Spleen (tissue), 11 donors: ENCODE measurements around the gene KIF5A. TPM values are rescaled to one million over a fixed set of nuclear protein-coding genes. Genes with fewer than 3 reads are reported as not detected.

Source experiments
- DNase-seq: peaks from one replicate; pipeline ENCODE4 v3.0.0-alpha.2; 2020
- H3K27ac ChIP-seq, 8 donors: fragments of 200-600 bp; sonication (generic) in 7 of 8; 1 replicate in 4 of 8; 2 replicates in 4 of 8; pipeline versions ENCODE4 v1.5.0 to v1.8.0; 2016 to 2021; ENCODE audit warnings: inconsistent platforms in 4 of 8, mild to moderate bottlenecking in 4 of 8, moderate library complexity in 1 of 8
- H3K27me3 ChIP-seq, 7 donors: fragments of 200-600 bp; sonication (generic) in 6 of 7; replicated peaks in 1 of 7; 1 replicate in 4 of 7; 2 replicates in 3 of 7; pipeline versions ENCODE4 v1.5.0 to v1.8.0; 2016 to 2021; ENCODE audit warnings: inconsistent platforms in 3 of 7, mild to moderate bottlenecking in 1 of 7
- H3K36me3 ChIP-seq, 6 donors: fragments of 200-600 bp; sonication (generic) in 5 of 6; 1 replicate in 4 of 6; 2 replicates in 2 of 6; pipeline versions ENCODE4 v1.5.0 to v1.8.0; 2016 to 2021; ENCODE audit warnings: inconsistent platforms in 2 of 6
- H3K4me1 ChIP-seq, 6 donors: fragments of 200-600 bp; sonication (generic) in 5 of 6; 1 replicate in 3 of 6; 2 replicates in 3 of 6; pipeline versions ENCODE4 v1.5.0 to v1.8.0; 2016 to 2021; ENCODE audit warnings: inconsistent platforms in 3 of 6
- H3K4me3 ChIP-seq, 8 donors: fragments of 200-600 bp; sonication (generic) in 7 of 8; 1 replicate in 4 of 8; 2 replicates in 4 of 8; pipeline versions ENCODE4 v1.5.0 to v1.8.0; 2016 to 2021; ENCODE audit warnings: inconsistent platforms in 4 of 8, mild to moderate bottlenecking in 4 of 8, moderate library complexity in 2 of 8
- H3K9me3 ChIP-seq, 8 donors: fragments of 200-600 bp; sonication (generic) in 7 of 8; 1 replicate in 4 of 8; 2 replicates in 4 of 8; pipeline versions ENCODE4 v1.5.0 to v1.8.0; 2016 to 2021; ENCODE audit warnings: inconsistent platforms in 4 of 8
- POLR2A ChIP-seq, 3 donors: fragments of 450-650 bp; IDR thresholded peaks; one replicate each; pipeline ENCODE4 v1.5.1; 2017; ENCODE audit warnings: antibody characterized with exemption in 3 of 3, mild to moderate bottlenecking in 1 of 3
- POLR2AphosphoS5 ChIP-seq, 3 donors: sonication (generic); formaldehyde crosslinking; IDR thresholded peaks; one replicate each; pipeline ENCODE4 v1.5.1; 2017; ENCODE audit warnings: antibody characterized with exemption in 3 of 3
- WGBS, 5 donors: extraction: QIAGEN DNeasy Blood & Tissue Kit in 3 of 5; methylation state at CpG; one replicate each; pipeline versions ENCODE4 v1.1.5 to v1.1.7; 2013 to 2018; 5-methylcytosine and 5-hydroxymethylcytosine counted together
- intact Hi-C: fragments of 100-400 bp; cut with DNase I; formaldehyde crosslinking; loops from one replicate; pipeline ENCODE4 v1.15.0; 2023; ENCODE audit warnings: low total_unique reads
- polyA plus RNA-seq, 3 donors: library from polyadenylated mRNA; stranded (reverse); fragments of 200-250 nt; gene quantifications; one replicate each; pipeline ENCODE4 v1.2.1, GENCODE V29; 2013
- total RNA-seq, 7 donors: library from RNA; depleted of rRNA in 3 of 7; stranded (reverse); fragments of >200 nt in 3 of 7; fragmentation: NEBNext Ultra II Directional in 4 of 7; extraction: Animal tissue kit (Norgen Biotek cat#: 25700) in 4 of 7; gene quantifications; one replicate each; pipeline versions ENCODE4 v1.1.0 to v1.2.1, GENCODE V29; 2016 to 2021
- TF ChIP-seq, protein P1 (sequence below), 11 experiments: fragments of 200-600 bp in 7 of 11; fragments of 450-650 bp in 4 of 11; sonication (generic) in 4 of 11; IDR thresholded peaks in 8 of 11; conservative IDR thresholded peaks in 3 of 11; 1 replicate in 7 of 11; 2 replicates in 4 of 11; pipeline versions ENCODE4 v1.4.0 to v1.8.0; 2016 to 2021; ENCODE audit warnings: antibody characterized with exemption in 11 of 11, inconsistent platforms in 4 of 11, mild to moderate bottlenecking in 1 of 11
- donor health status: healthy with polysubstance abuse.
- donor health status: DM: no; HTN: no; CAD: no; lungs with moderate emphysema.
- donor health status: DM: no; HTN: no; CAD: no.
- donor health status: Bipolar disorder and iron deficiency.
- donor health status: healthy.
- donor health status: DM: no; HTN: no; CAD: no.
- donor health status: DM: yes; HTN: yes; CAD: no.

KIF5A gene
- total and polyA plus RNA-seq, 10 donors: 0.07 to 0.76 (median 0.13) TPM; not detected in 1

DNA sequence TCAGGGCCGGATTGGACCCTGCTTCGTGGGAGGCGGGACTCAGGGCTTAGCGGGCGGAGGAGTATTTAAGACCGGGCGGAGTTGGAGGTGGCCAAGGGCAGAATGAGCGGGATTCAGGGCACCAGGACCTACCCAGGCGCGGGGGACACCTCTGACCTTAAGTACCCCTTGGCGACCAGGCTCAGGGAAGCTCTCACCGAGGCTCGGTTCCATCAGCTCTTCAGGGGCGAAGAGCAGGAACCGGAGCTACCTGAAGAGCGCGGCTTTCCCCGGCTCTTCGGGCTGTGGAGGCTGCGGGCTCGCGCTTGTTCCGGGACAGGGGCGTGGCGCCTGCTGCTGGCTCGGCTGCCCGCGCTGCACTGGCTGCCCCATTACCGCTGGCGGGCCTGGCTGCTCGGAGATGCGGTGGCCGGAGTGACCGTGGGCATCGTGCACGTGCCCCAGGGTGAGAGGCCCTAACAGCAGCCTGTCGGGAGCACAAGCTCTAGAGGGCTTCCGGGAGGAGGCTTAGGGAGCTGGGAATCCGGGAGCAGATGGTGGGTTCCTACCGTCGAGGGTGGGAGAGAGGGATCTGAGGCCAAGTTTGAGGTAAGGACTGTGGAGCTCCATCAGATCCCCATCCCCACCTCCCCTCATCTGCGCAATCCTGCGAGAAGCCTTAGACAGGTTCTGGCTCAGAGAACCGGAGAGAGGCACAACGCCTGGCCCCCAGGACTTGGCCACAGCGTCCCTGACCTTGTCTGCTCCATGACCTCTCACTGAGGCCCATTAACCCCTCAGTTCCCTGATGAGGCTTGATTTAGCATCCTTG lies 69.8 kb downstream of the KIF5A start:
- Histone ChIP-seq H3K27me3 (peaks cover 7 to 100% (median 57%) of the 10 kb centered on the region in 7 donors), H3K36me3 (peaks cover 0 to 16% (median 0%) of the 10 kb centered on the region in 6 donors), H3K4me1 (peaks cover 20 to 42% (median 32%) of the 10 kb centered on the region in 6 donors), H3K4me3 (peak overlapping the region in 2 of 8 donors; percentile 7 to 36), H3K27ac (no peak overlapping the region), H3K9me3 (no peaks in the 10 kb centered on the region)
- no peak for DNase-seq
- intact Hi-C loops: loop anchor here (5.0 kb wide), 1 partner anchor 37 kb away; no protein-coding TSS in a partner anchor
- TF ChIP-seq POLR2A (IDR thresholded peaks at IDR 0.05): no peak
- TF ChIP-seq POLR2AphosphoS5 (IDR thresholded peaks at IDR 0.05): no peak
- TF ChIP-seq, protein P1, sequence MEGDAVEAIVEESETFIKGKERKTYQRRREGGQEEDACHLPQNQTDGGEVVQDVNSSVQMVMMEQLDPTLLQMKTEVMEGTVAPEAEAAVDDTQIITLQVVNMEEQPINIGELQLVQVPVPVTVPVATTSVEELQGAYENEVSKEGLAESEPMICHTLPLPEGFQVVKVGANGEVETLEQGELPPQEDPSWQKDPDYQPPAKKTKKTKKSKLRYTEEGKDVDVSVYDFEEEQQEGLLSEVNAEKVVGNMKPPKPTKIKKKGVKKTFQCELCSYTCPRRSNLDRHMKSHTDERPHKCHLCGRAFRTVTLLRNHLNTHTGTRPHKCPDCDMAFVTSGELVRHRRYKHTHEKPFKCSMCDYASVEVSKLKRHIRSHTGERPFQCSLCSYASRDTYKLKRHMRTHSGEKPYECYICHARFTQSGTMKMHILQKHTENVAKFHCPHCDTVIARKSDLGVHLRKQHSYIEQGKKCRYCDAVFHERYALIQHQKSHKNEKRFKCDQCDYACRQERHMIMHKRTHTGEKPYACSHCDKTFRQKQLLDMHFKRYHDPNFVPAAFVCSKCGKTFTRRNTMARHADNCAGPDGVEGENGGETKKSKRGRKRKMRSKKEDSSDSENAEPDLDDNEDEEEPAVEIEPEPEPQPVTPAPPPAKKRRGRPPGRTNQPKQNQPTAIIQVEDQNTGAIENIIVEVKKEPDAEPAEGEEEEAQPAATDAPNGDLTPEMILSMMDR (IDR thresholded peaks at IDR 0.05 in 8 of 11, conservative IDR thresholded peaks at IDR 0.05 in 3 of 11): no peak
- WGBS, 5 donors: 11 to 36% (median 18%) methylated on average over 20 to 46 of the region's 46 CpGs

DNA sequence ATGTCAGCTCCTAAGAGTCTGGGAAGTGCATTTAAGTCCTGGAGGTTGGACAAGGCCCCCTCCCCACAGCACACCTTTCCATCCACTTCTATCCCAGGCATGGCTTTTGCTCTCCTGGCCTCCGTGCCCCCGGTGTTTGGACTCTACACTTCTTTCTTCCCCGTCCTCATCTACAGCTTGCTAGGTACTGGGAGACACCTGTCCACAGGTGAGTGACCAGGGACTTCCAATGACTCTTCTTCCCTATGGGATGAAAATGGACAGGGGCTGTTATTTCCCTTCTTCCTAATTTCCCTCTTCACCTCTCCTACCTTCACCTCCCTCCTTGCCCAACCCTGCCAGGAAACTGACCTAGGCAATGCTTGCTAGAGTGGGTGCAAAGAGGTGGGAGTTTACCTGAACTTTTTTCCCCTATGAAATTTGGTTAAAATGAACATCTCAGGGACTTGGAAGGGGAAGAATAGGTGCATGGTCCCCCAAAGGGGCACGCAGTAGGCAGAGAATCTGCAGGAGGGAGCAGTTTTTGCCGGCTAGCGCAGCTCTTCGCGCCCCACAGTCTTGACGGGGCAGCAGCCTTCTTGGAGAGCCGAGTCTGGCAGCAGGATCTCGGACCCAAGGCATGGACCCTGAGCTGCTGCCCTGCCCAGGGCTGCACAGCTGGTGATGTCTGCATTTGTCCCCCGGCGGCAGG lies 70.5 kb downstream of the KIF5A start:
- no peak for DNase-seq
- WGBS, 5 donors: 11 to 25% (median 21%) methylated on average over 8 to 13 of the region's 13 CpGs
- no peaks in the 10 kb centered on the region for H3K9me3 ChIP-seq
- H3K4me3 ChIP-seq: peak overlapping the region in 3 of 8 donors; percentile 35 to 67 (median 40)
- H3K4me1 ChIP-seq: peaks cover 18 to 35% (median 28%) of the 10 kb centered on the region in 6 donors
- peaks cover 7 to 100% (median 63%) of the 10 kb centered on the region in 7 donors for H3K27me3 ChIP-seq
- peaks cover 0 to 10% (median 0%) of the 10 kb centered on the region in 6 donors for H3K36me3 ChIP-seq
- no peak overlapping the region for H3K27ac ChIP-seq
- TF ChIP-seq, protein P1 (IDR thresholded peaks at IDR 0.05 in 8 of 11, conservative IDR thresholded peaks at IDR 0.05 in 3 of 11): no peak
- TF ChIP-seq POLR2AphosphoS5 (IDR thresholded peaks at IDR 0.05) (no peak), POLR2A (IDR thresholded peaks at IDR 0.05) (no peak)
- intact Hi-C loops: loop anchor here (5.0 kb wide), 1 partner anchor 38 kb away; no protein-coding TSS in a partner anchor

DNA sequence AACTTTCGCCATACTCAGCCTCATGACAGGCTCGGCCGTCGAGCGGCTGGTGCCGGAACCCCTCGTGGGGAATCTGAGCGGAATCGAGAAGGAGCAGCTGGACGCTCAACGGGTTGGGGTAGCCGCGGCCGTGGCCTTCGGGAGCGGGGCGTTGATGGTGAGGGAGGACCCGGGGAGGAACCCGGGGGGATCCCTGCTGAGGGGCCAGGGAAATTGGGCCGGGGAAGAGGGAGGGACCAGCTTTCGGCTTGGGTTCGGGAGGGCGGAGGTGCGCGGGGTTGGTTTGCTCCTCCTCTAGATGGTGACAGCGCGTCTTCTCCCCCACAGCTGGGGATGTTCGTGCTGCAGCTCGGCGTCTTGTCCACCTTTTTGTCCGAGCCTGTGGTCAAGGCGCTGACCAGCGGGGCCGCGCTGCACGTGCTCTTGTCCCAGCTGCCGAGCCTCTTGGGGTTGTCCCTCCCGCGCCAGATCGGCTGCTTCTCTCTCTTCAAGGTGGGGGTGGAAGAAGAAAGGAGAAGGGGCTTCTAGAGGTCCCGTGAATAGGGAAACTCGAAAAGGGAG lies 71.2 kb downstream of the KIF5A start:
- H3K36me3 ChIP-seq: peaks cover 0 to 3% (median 0%) of the 10 kb centered on the region in 6 donors
- peak in 2 of 3 donors; percentile 11 to 23 for TF ChIP-seq POLR2AphosphoS5 (IDR thresholded peaks at IDR 0.05)
- TF ChIP-seq POLR2A (IDR thresholded peaks at IDR 0.05): no peak
- DNase-seq: no peak
- peaks cover 18 to 35% (median 28%) of the 10 kb centered on the region in 6 donors for H3K4me1 ChIP-seq
- H3K27me3 ChIP-seq: peaks cover 7 to 100% (median 70%) of the 10 kb centered on the region in 7 donors
- intact Hi-C loops: loop anchor here (5.0 kb wide), 1 partner anchor 39 kb away; no protein-coding TSS in a partner anchor
- no peaks in the 10 kb centered on the region for H3K9me3 ChIP-seq
- no peak overlapping the region for H3K27ac ChIP-seq
- H3K4me3 ChIP-seq: peak overlapping the region; percentile 5 to 67 (median 36)
- 1 to 4% (median 3%) methylated on average over 35 to 42 of the region's 42 CpGs for WGBS, 5 donors

DNA sequence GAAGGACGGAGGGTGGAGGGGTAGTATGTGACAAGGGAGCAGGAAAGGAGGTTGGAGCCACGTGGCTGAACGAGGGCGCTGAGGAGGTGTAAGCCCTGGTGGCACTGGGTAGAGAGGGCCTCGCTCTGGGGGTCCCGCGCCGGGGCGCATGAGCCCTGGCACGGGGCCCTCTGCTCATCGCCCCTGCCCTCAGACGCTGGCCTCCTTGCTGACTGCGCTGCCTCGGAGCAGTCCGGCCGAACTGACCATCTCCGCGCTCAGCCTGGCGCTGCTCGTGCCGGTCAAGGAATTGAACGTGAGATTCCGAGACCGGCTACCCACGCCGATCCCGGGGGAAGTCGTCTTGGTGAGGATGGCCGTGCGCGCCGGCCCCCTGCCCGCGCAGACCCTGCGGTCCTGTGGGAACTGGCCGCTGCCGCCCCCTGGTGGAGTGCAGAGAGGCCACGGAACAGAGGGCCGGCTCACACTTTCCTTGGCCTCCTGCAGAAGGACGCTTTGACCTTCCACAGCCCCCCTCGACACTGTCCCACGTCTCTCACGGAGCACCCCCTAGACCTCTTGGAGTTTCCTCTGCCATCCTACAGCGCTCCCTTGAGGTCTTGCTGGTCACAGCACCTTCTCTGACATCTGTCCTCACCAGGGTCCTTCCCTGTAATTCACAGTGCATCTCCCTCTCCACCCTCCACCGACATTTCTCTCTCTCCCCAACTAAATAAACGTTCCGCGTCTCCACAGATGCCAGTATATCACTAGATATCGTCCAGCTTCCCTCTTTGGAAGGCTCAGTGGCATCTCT lies 71.9 kb downstream of the KIF5A start:
- WGBS, 5 donors: 2 to 3% (median 2%) methylated on average over 24 to 49 of the region's 49 CpGs
- no peaks in the 10 kb centered on the region for H3K36me3 ChIP-seq
- DNase-seq: peak; percentile 88
- H3K4me1 ChIP-seq: peaks cover 18 to 35% (median 28%) of the 10 kb centered on the region in 6 donors
- no peak overlapping the region for H3K27ac ChIP-seq
- no peaks in the 10 kb centered on the region for H3K9me3 ChIP-seq
- TF ChIP-seq, protein P1 (IDR thresholded peaks at IDR 0.05 in 8 of 11, conservative IDR thresholded peaks at IDR 0.05 in 3 of 11): peak; percentile 40 to 92 (median 86)
- TF ChIP-seq POLR2A (IDR thresholded peaks at IDR 0.05) (no peak), POLR2AphosphoS5 (IDR thresholded peaks at IDR 0.05) (peak in 2 of 3 donors; percentile 32 to 59)
- H3K4me3 ChIP-seq: peak overlapping the region; percentile 5 to 67 (median 36)
- peaks cover 7 to 100% (median 76%) of the 10 kb centered on the region in 7 donors for H3K27me3 ChIP-seq
- intact Hi-C loops: loop anchor here (5.0 kb wide), 1 partner anchor 39 kb away; no protein-coding TSS in a partner anchor
